Tibial nerve (tissue), 4 donors: ENCODE data around the gene PPP1R16B. TPM values are rescaled to one million over a fixed set of nuclear protein-coding genes. Genes with fewer than 3 reads are reported as not detected.
"Not testable (repeated sequence)": the region's sequence is repeated elsewhere in the genome, so short reads cannot be mapped to it uniquely, and the experiment has no call there.

Experiments used
- DNase-seq, 2 donors: peaks; one replicate each; pipeline ENCODE4 v3.0.0-alpha.2; 2019; ENCODE audit warnings: low spot score in 2 of 2
- H3K27ac ChIP-seq, 4 donors: fragments of 200-600 bp; sonication (generic) in 3 of 4; one replicate each; pipeline ENCODE4 v1.5.1; 2017 to 2019; ENCODE audit warnings: mild to moderate bottlenecking in 1 of 4
- H3K27me3 ChIP-seq, 2 donors: fragments of 200-600 bp; sonication (generic) in 1 of 2; one replicate each; pipeline versions ENCODE4 v1.5.1 to v1.6.0; 2017 to 2019
- H3K36me3 ChIP-seq, 3 donors: fragments of 200-600 bp; sonication (generic); one replicate each; pipeline ENCODE4 v1.5.1; 2018 to 2019
- H3K4me1 ChIP-seq, 4 donors: fragments of 200-600 bp; sonication (generic) in 3 of 4; one replicate each; pipeline ENCODE4 v1.5.1; 2017 to 2019
- H3K4me3 ChIP-seq, 4 donors: fragments of 200-600 bp; sonication (generic) in 3 of 4; one replicate each; pipeline ENCODE4 v1.5.1; 2017 to 2019; ENCODE audit warnings: mild to moderate bottlenecking in 1 of 4, moderate library complexity in 1 of 4
- H3K9me3 ChIP-seq, 4 donors: fragments of 200-600 bp; sonication (generic) in 3 of 4; one replicate each; pipeline ENCODE4 v1.5.1; 2017 to 2019
- EP300 ChIP-seq, 2 donors: sonication (generic); formaldehyde crosslinking; IDR thresholded peaks; one replicate each; pipeline ENCODE4 v1.6.1; 2017; ENCODE audit warnings: antibody characterized with exemption in 2 of 2, mild to moderate bottlenecking in 1 of 2
- POLR2A ChIP-seq, 2 donors: fragments of 450-650 bp; IDR thresholded peaks; one replicate each; pipeline ENCODE4 v1.6.1; 2017; ENCODE audit warnings: antibody characterized with exemption in 2 of 2, mild to moderate bottlenecking in 2 of 2, moderate library complexity in 2 of 2
- WGBS, 2 donors: methylation state at CpG; one replicate each; pipeline ENCODE4 v1.1.5; 2018; 5-methylcytosine and 5-hydroxymethylcytosine counted together
- total RNA-seq, 4 donors: library from RNA; depleted of rRNA; stranded (reverse); fragments of >200 nt; gene quantifications; one replicate each; pipeline ENCODE4 v1.1.0, GENCODE V29; 2016
- TF ChIP-seq, protein P1 (sequence below), 5 experiments: fragments of 200-600 bp in 3 of 5; fragments of 450-650 bp in 2 of 5; sonication (generic) in 3 of 5; IDR thresholded peaks; one replicate each; pipeline ENCODE4 v1.5.1; 2016 to 2019; ENCODE audit warnings: antibody characterized with exemption in 5 of 5, mild to moderate bottlenecking in 3 of 5, moderate library complexity in 2 of 5

Gene PPP1R16B
- total RNA-seq, 4 donors from 2014 or later: 2.1 to 5.7 (median 4.6) TPM

DNA sequence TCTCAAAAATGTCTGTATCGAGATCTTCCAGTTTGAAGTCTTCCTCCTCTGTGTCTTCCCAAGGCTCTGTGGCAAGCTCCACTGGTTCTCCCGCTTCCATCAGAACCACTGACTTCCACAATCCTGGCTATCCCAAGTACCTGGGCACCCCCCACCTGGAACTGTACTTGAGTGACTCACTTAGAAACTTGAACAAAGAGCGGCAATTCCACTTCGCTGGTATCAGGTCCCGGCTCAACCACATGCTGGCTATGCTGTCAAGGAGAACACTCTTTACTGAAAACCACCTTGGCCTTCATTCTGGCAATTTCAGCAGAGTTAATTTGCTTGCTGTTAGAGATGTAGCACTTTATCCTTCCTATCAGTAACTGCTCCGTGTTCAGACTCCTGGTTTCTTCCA is 146.7 kb downstream of the PPP1R16B start:
- no peaks in the 10 kb centered on the region for H3K27me3 ChIP-seq
- no peaks in the 10 kb centered on the region for H3K4me1 ChIP-seq
- no peak for DNase-seq
- H3K27ac ChIP-seq: no peak overlapping the region
- TF ChIP-seq EP300 (IDR thresholded peaks at IDR 0.05) (no peak), POLR2A (IDR thresholded peaks at IDR 0.05) (no peak)
- TF ChIP-seq, protein P1, sequence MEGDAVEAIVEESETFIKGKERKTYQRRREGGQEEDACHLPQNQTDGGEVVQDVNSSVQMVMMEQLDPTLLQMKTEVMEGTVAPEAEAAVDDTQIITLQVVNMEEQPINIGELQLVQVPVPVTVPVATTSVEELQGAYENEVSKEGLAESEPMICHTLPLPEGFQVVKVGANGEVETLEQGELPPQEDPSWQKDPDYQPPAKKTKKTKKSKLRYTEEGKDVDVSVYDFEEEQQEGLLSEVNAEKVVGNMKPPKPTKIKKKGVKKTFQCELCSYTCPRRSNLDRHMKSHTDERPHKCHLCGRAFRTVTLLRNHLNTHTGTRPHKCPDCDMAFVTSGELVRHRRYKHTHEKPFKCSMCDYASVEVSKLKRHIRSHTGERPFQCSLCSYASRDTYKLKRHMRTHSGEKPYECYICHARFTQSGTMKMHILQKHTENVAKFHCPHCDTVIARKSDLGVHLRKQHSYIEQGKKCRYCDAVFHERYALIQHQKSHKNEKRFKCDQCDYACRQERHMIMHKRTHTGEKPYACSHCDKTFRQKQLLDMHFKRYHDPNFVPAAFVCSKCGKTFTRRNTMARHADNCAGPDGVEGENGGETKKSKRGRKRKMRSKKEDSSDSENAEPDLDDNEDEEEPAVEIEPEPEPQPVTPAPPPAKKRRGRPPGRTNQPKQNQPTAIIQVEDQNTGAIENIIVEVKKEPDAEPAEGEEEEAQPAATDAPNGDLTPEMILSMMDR (IDR thresholded peaks at IDR 0.05): no peak
- no peak overlapping the region for H3K4me3 ChIP-seq
- no peaks in the 10 kb centered on the region for H3K36me3 ChIP-seq
- 94 to 97% methylated on average over 6 of the region's 6 CpGs for WGBS, 2 donors
- H3K9me3 ChIP-seq: no peaks in the 10 kb centered on the region

DNA sequence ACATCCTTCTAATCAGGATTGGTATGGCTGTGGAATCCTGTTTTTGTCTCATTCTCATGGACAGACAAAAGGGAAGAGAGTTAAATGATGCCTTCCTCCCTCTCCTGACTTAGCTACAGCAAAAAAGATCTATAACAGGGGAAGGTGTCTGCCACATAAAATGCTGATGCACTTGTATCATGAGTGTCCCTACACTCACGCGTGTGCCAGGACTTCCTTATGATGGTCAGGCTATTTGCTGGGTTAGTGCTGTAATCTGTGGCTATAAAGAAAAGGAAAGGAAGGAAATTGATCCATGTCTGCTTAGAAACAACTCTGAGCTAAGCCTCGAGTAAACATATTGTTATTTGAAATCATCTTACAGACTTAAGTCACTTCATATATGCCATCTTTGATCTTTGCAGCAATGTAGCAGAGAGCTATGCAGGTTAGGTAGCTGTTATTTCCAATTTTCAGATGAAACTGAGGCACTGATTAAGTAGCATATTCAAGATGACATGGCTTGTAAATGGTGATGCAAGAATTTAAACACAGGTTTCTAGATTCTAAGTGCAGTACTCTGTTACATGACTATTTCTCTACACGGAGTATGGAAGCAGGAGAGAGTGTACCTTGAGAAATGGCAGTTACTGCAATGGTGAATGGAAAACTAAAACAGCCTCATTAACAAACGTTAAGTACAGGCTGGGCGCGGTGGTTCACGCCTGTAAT is 148.3 kb downstream of the PPP1R16B start:
- Histone ChIP-seq H3K4me3 (no peak overlapping the region), H3K9me3 (no peaks in the 10 kb centered on the region), H3K36me3 (no peaks in the 10 kb centered on the region), H3K27me3 (no peaks in the 10 kb centered on the region), H3K27ac (no peak overlapping the region), H3K4me1 (no peaks in the 10 kb centered on the region)
- 93% methylated on average over 8 of the region's 8 CpGs for WGBS, 2 donors
- no peak for DNase-seq
- TF ChIP-seq POLR2A (IDR thresholded peaks at IDR 0.05) (no peak), EP300 (IDR thresholded peaks at IDR 0.05) (no peak)
- TF ChIP-seq, protein P1 (IDR thresholded peaks at IDR 0.05): no peak

DNA sequence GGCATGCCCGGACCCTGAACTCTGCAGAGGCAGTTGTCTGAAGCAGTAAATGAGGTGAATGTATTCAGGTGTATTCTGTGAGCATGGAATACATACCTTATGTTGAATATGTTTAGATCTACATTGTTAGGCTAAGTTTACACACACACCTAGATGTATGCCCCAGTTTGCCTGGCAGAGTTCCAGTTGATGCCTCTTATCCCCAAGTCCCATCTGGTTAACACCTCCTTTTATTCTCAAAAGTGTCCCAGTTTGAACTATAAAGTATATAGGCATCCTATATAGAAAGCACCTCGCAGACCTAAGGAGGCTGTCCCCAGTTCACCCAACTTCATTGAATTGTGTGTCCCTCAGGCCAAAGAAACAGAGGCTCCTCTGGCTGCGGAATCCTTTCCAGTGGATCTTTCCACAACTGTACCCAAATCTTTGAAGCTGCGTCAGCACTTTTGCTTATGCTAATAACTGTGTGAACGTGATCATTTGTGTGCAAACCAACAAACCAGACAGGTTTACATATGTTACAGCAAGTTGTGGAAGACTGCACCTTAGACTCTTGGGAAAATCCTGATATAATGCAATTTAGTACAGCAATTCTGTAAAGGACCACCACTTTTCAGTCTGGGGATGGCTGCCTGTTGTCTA is 151.9 kb downstream of the PPP1R16B start:
- 95 to 97% methylated on average over 5 of the region's 5 CpGs for WGBS, 2 donors
- H3K36me3 ChIP-seq: no peaks in the 10 kb centered on the region
- TF ChIP-seq EP300 (IDR thresholded peaks at IDR 0.05) (no peak), POLR2A (IDR thresholded peaks at IDR 0.05) (no peak)
- TF ChIP-seq, protein P1 (IDR thresholded peaks at IDR 0.05): no peak
- peaks cover 0 to 8% (median 4%) of the 10 kb centered on the region in 4 donors for H3K4me1 ChIP-seq
- H3K9me3 ChIP-seq: no peaks in the 10 kb centered on the region
- H3K27ac ChIP-seq: no peak overlapping the region
- no peaks in the 10 kb centered on the region for H3K27me3 ChIP-seq
- DNase-seq: no peak
- no peak overlapping the region for H3K4me3 ChIP-seq

DNA sequence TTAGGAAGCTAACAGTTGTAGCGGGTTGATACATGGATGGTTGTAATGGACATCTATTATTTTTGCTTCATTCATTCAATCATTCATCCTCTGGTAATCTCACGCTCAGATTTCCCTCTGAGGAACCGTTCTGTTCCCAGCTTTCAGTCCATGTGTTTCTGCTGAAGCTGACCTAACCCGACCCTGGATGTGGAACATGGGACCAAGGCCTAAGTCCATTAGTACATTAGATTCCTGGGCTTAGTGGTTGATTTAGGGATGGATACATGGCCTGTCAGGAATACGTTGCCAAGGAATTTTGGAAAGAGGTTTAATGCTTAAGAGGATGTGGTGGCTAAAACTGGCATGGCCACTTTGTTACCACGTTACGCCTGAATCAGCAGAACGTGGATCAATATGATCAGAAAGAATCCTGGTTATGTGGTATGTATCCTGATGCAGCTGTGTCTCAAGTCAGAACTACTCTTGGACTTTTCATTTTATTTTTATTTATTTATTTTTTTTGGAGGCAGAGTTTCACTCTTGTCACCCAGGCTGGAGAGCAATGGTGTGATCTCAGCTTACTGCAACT is 152.5 kb downstream of the PPP1R16B start:
- no peak overlapping the region for H3K4me3 ChIP-seq
- H3K27ac ChIP-seq: no peak overlapping the region
- H3K36me3 ChIP-seq: no peaks in the 10 kb centered on the region
- peaks cover 3 to 11% (median 6%) of the 10 kb centered on the region in 4 donors for H3K4me1 ChIP-seq
- no peak for DNase-seq
- H3K9me3 ChIP-seq: no peaks in the 10 kb centered on the region
- no peak for TF ChIP-seq EP300 (IDR thresholded peaks at IDR 0.05)
- TF ChIP-seq, protein P1 (IDR thresholded peaks at IDR 0.05): no peak
- TF ChIP-seq POLR2A (IDR thresholded peaks at IDR 0.05): no peak
- WGBS, 2 donors: 87 to 96% methylated on average over 8 of the region's 8 CpGs
- no peaks in the 10 kb centered on the region for H3K27me3 ChIP-seq

DNA sequence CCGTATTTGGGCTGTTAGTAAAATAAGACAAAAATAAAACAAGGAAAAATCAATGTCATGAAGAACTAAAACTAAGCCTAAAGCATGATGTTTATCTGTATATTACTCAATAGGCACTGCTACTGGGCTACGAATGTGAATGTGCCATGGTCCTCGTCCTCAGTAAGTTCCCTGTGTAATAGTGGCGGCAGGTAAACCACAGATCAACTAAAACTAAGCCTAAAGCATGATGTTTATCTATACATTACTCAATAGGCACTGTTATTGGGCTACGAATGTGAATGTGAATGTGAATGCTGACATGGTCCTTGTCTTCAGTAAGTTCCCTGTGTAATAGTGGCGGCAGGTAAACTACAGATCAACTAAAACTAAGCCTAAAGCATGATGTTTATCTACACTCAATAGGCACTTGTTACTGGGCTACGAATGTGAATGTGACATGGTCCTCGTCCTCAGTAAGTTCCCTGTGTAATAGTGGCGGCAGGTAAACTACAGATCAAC is 154.7 kb downstream of the PPP1R16B start:
- H3K4me3 ChIP-seq, H3K27me3 ChIP-seq, H3K9me3 ChIP-seq, H3K36me3 ChIP-seq, H3K27ac ChIP-seq, DNase-seq: not testable (repeated sequence)
- 91 to 93% methylated on average over 9 of the region's 9 CpGs for whole genome bisulfite sequencing, 2 donors
- H3K4me1 ChIP-seq: peaks cover 3 to 23% (median 9%) of the 10 kb centered on the region in 4 donors
